ENCODE results near the gene NRP2.

The NRP2 gene

DNA sequence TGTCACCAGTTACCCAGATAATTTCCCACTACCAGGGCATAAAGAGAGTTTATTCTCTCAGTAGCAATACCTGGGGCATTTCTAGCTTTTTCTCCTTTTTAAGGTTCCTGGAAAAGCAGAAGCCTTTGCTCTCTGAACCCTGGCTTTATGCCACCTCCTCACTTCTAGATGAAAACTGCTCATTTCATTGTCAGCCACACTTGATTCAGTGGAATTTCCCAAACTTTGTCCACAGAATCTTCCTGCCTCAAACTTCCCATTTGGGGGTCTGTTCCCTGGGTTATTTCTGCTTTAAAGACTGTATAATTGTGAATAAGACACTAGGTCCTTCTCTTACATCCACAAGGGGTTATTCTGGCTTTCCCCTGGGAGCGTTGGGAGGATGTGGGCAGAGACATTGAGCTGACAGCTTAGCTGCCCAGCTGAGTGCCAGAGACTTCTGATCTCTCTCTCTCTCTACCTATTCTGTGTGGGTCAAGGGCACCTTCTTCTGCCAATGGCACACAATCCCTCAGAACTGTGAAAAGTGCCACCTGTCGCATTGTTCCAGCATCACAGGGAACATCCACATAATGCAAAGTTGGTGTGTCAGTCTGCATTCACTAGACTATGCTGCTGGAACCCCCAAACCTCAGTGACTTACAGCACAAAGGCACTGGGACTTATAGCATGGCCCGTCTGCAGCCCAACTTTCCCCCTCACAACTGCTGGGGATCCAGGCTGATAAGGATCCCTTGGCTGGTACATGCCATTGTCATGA lies 19.9 kb upstream of the NRP2 start:
- TF ChIP-seq, protein P1, sequence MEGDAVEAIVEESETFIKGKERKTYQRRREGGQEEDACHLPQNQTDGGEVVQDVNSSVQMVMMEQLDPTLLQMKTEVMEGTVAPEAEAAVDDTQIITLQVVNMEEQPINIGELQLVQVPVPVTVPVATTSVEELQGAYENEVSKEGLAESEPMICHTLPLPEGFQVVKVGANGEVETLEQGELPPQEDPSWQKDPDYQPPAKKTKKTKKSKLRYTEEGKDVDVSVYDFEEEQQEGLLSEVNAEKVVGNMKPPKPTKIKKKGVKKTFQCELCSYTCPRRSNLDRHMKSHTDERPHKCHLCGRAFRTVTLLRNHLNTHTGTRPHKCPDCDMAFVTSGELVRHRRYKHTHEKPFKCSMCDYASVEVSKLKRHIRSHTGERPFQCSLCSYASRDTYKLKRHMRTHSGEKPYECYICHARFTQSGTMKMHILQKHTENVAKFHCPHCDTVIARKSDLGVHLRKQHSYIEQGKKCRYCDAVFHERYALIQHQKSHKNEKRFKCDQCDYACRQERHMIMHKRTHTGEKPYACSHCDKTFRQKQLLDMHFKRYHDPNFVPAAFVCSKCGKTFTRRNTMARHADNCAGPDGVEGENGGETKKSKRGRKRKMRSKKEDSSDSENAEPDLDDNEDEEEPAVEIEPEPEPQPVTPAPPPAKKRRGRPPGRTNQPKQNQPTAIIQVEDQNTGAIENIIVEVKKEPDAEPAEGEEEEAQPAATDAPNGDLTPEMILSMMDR (IDR thresholded peaks at IDR 0.05; ENCODE audit: extremely low read depth, insufficient read depth, missing control alignments): no peak
- no peak for DNase-seq (ENCODE audit: low spot score)
- in situ Hi-C loops (cut with MboI; ENCODE audit: low pct_unique_long_range_greater_than_20kb, low sequenced_read_pairs, unreplicated experiment): no loop called here

- TF ChIP-seq, protein P1 (IDR thresholded peaks at IDR 0.05; ENCODE audit: extremely low read depth, insufficient read depth, missing control alignments): no peak
- in situ Hi-C loops (cut with MboI; ENCODE audit: low pct_unique_long_range_greater_than_20kb, low sequenced_read_pairs, unreplicated experiment): no loop called here
- DNase-seq (ENCODE audit: low spot score): no peak
These were observed 16.5 kb upstream of the NRP2 start for GRCh38 chr2:205665791-205666190.

DNA sequence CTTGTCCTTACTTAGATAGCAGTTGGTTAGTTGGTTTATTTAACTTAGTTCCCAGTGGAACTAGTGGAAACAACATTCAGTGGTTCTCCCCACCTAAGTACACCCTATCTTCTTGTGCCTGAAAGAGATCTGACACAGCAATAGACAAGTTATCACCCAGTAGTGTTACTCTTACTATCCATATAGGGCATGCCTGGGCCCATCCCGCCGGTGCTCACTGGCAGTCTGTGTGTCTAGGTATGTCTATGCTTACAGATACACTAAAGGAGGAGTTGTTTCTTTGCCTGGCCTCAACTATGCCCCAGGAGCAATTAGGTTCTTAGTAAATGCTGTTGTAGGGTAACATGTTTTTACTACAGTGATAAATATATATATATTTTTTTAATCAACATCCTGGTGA lies 12.0 kb upstream of the NRP2 start:
- TF ChIP-seq, protein P1 (IDR thresholded peaks at IDR 0.05; ENCODE audit: extremely low read depth, insufficient read depth, missing control alignments): no peak
- in situ Hi-C loops (cut with MboI; ENCODE audit: low pct_unique_long_range_greater_than_20kb, low sequenced_read_pairs, unreplicated experiment): no loop called here
- DNase-seq (ENCODE audit: low spot score): no peak

DNA sequence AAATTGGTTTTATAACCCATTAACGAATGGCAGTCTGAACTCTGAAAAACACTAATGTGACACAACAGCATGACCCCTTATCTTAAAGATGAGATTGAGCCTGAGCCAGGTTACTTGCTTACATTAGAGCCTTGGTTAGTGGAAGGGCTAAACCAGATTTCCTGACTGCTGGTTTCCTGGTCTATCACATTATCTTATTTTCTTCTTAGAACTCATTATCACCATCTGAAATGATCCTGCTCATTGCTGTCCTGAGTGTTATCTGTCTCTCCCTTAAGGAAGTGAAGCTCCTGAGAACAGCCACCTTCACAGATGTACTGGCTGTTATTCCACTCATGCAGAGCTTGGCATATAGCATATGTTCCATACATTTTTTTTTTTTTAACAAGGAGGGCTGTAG lies 9.0 kb upstream of the NRP2 start:
- no peak for DNase-seq (ENCODE audit: low spot score)
- TF ChIP-seq, protein P1 (IDR thresholded peaks at IDR 0.05; ENCODE audit: extremely low read depth, insufficient read depth, missing control alignments): no peak
- in situ Hi-C loops (cut with MboI; ENCODE audit: low pct_unique_long_range_greater_than_20kb, low sequenced_read_pairs, unreplicated experiment): no loop called here

DNA sequence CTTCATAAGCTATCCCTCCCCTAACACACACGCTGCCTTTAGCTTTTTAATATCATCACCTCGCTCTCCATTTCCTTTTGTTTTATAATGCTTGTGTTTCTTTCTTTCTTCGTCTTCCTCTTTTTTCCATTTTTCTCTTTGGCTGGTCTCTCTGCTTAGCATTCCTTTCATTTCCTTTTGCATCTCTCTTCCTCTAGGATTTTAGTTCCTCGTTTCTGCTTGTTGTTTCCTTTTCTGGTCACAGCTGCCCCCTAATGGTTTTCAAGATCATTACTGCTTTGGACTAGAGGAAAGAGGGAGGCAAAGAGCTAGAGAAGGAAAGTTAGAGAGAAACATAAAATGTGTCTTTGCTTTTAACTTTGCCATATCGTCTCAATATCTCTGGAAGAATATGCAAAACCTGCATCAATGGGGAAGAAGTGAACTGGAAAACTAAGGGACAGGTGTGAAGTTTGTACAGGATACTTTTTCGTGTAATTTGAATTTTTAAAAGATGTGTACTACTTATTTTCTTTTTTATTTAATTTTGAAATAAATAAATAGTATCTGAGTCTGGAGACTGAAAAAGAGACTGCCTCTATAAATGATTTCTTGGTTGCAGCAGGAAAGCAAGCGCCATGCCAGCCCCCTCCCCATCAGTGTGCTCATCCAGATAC lies 6.3 kb upstream of the NRP2 start:
- in situ Hi-C loops (cut with MboI; ENCODE audit: low pct_unique_long_range_greater_than_20kb, low sequenced_read_pairs, unreplicated experiment): no loop called here
- no peak for DNase-seq (ENCODE audit: low spot score)
- TF ChIP-seq, protein P1 (IDR thresholded peaks at IDR 0.05; ENCODE audit: extremely low read depth, insufficient read depth, missing control alignments): peak; percentile 76

GRCh38 chr2:205678541-205679142 lies 3.7 kb upstream of the NRP2 start:
- TF ChIP-seq, protein P1 (IDR thresholded peaks at IDR 0.05; ENCODE audit: extremely low read depth, insufficient read depth, missing control alignments): no peak
- in situ Hi-C loops (cut with MboI; ENCODE audit: low pct_unique_long_range_greater_than_20kb, low sequenced_read_pairs, unreplicated experiment): no loop called here
- DNase-seq (ENCODE audit: low spot score): no peak

Measured in GM13977 (cell line).